H1 (cell line): Measurements from ENCODE around the gene IKZF1. TPM values are rescaled to one million over a fixed set of nuclear protein-coding genes. Genes with fewer than 3 reads are reported as not detected.

Experiments used
- CTCF ChIA-PET: fragments of 300-600 bp; sonication (Branson Sonifier 250); formaldehyde crosslinking; loops from one replicate; lab custom pipeline; 2021; ENCODE audit not compliant: partially characterized antibody; lab: Charles Lee
- POLR2A ChIA-PET: fragments of 300-600 bp; sonication (Branson Sonifier 250); formaldehyde crosslinking; loops from one replicate; lab custom pipeline; 2021; ENCODE audit warnings: inconsistent platforms; ENCODE audit not compliant: partially characterized antibody; lab: Charles Lee
- DNase-seq, 2 experiments: peaks; one replicate each; pipeline versions ENCODE4 v3.0.0 to v3.0.0-alpha.2; 2010 to 2022; ENCODE audit warnings: low spot score in 2 of 2, low read depth in 1 of 2, mixed read lengths in 1 of 2
- FAIRE-seq: peaks from 2 replicates; lab custom pipeline; 2011; peaks lifted over from hg19 to GRCh38; lab: Jason Lieb, UNC
- H2AFZ ChIP-seq: 2 replicates; pipeline ENCODE4 v1.8.1; 2012; ENCODE audit warnings: low read length, inconsistent platforms
- H2AK5ac ChIP-seq: 2 replicates; pipeline ENCODE4 v1.6.1; 2013; ENCODE audit warnings: low read depth, low read length
- H2BK120ac ChIP-seq: replicated peaks from 2 replicates; pipeline ENCODE3; 2013; ENCODE audit warnings: low read depth, low read length, inconsistent platforms
- H2BK12ac ChIP-seq: 2 replicates; pipeline ENCODE4 v1.6.1; 2013; ENCODE audit warnings: low read depth, low read length
- H2BK15ac ChIP-seq: 2 replicates; pipeline ENCODE4 v1.6.1; 2013; ENCODE audit warnings: low read length
- H2BK20ac ChIP-seq: 2 replicates; pipeline ENCODE4 v1.6.1; 2013; ENCODE audit warnings: low read length
- H2BK5ac ChIP-seq: 2 replicates; pipeline ENCODE4 v1.6.1; 2013; ENCODE audit warnings: low read depth, low read length
- H3K14ac ChIP-seq: 2 replicates; pipeline ENCODE4 v1.6.1; 2013; ENCODE audit warnings: inconsistent platforms; ENCODE audit not compliant: insufficient read length
- H3K18ac ChIP-seq: 2 replicates; pipeline ENCODE4 v1.6.1; 2013; ENCODE audit warnings: low read length; ENCODE audit errors: extremely low read depth
- H3K23ac ChIP-seq: 2 replicates; pipeline ENCODE4 v1.6.1; 2013; ENCODE audit warnings: inconsistent platforms; ENCODE audit not compliant: insufficient read length
- H3K23me2 ChIP-seq: 2 replicates; pipeline ENCODE4 v1.6.1; 2013; ENCODE audit warnings: low read depth, low read length
- H3K27ac ChIP-seq: 2 replicates; pipeline ENCODE4 v1.6.1; 2011; ENCODE audit warnings: low read depth, low read length, inconsistent platforms
- H3K27me3 ChIP-seq, 4 experiments: replicated peaks in 1 of 4; 1 replicate in 1 of 4; 2 replicates in 3 of 4; pipeline versions ENCODE4 v1.6.1 to v1.8.1; 2011 to 2013; ENCODE audit warnings: low read length in 3 of 4, mild to moderate bottlenecking in 3 of 4, inconsistent platforms in 2 of 4, mixed read lengths in 2 of 4, moderate library complexity in 1 of 4; ENCODE audit not compliant: control insufficient read depth in 3 of 4, insufficient read depth in 3 of 4; ENCODE audit errors: extremely low read depth in 1 of 4
- H3K36me3 ChIP-seq, 4 experiments: 2 replicates each; pipeline versions ENCODE4 v1.6.1 to v1.8.1; 2011 to 2013; ENCODE audit warnings: mild to moderate bottlenecking in 4 of 4, low read length in 3 of 4, moderate library complexity in 2 of 4, control low read depth in 1 of 4, inconsistent platforms in 1 of 4; ENCODE audit not compliant: insufficient read depth in 4 of 4, control insufficient read depth in 2 of 4
- H3K4ac ChIP-seq: replicated peaks from 2 replicates; pipeline ENCODE3; 2013; ENCODE audit warnings: low read length, low read depth, mixed read lengths, inconsistent platforms; ENCODE audit not compliant: insufficient read length
- H3K4me1 ChIP-seq, 4 experiments: replicated peaks in 1 of 4; 1 replicate in 1 of 4; 2 replicates in 3 of 4; pipeline versions ENCODE4 v1.6.1 to v1.8.1; 2011 to 2013; ENCODE audit warnings: low read length in 3 of 4, inconsistent platforms in 2 of 4, mixed read lengths in 1 of 4; ENCODE audit not compliant: insufficient read depth in 4 of 4, control insufficient read depth in 3 of 4
- H3K4me2 ChIP-seq, 2 experiments: 2 replicates each; pipeline versions ENCODE4 v1.6.1 to v1.8.1; 2011 to 2013; ENCODE audit warnings: low read depth in 2 of 2, low read length in 2 of 2, control low read depth in 1 of 2, inconsistent platforms in 1 of 2, mild to moderate bottlenecking in 1 of 2; ENCODE audit not compliant: insufficient read depth in 1 of 2
- H3K4me3 ChIP-seq, 4 experiments: fragments of 200-600, 300-600 bp in 1 of 4; sonication (generic), shearing (Covaris generic), sonication (Bioruptor Twin) in 1 of 4; 2 replicates each; pipeline versions ENCODE4 v1.5.1 to v1.8.1; 2011 to 2016; ENCODE audit warnings: low read length in 4 of 4, low read depth in 3 of 4, control low read depth in 2 of 4, inconsistent platforms in 2 of 4, mild to moderate bottlenecking in 2 of 4, mixed read lengths in 1 of 4, moderate library complexity in 1 of 4; ENCODE audit not compliant: insufficient read depth in 2 of 4; ENCODE audit errors: extremely low read depth in 1 of 4
- H3K56ac ChIP-seq: replicated peaks from 2 replicates; pipeline ENCODE3; 2013; ENCODE audit warnings: low read depth, mild to moderate bottlenecking, mixed read lengths, low read length, inconsistent platforms; ENCODE audit not compliant: insufficient read length
- H3K79me1 ChIP-seq: 2 replicates; pipeline ENCODE4 v1.6.1; 2013; ENCODE audit warnings: low read depth, low read length, control low read depth
- H3K79me2 ChIP-seq, 2 experiments: 2 replicates each; pipeline versions ENCODE4 v1.6.1 to v1.8.1; 2012 to 2013; ENCODE audit warnings: low read length in 2 of 2, mild to moderate bottlenecking in 2 of 2, inconsistent platforms in 1 of 2; ENCODE audit not compliant: insufficient read depth in 2 of 2, control insufficient read depth in 1 of 2
- H3K9ac ChIP-seq, 4 experiments: replicated peaks in 1 of 4; 1 replicate in 1 of 4; 2 replicates in 3 of 4; pipeline versions ENCODE4 v1.6.1 to v1.8.1; 2011 to 2013; ENCODE audit warnings: low read depth in 3 of 4, low read length in 3 of 4, control low read depth in 2 of 4, mild to moderate bottlenecking in 2 of 4, moderate library complexity in 2 of 4, inconsistent platforms in 1 of 4; ENCODE audit errors: extremely low read depth in 1 of 4
- H3K9me3 ChIP-seq, 2 experiments: 2 replicates each; pipeline versions ENCODE4 v1.6.1 to v1.8.1; 2012 to 2013; ENCODE audit warnings: mild to moderate bottlenecking in 2 of 2, moderate library complexity in 2 of 2, control low read depth in 1 of 2, inconsistent platforms in 1 of 2, low read depth in 1 of 2, low read length in 1 of 2, mixed read lengths in 1 of 2; ENCODE audit not compliant: insufficient read depth in 2 of 2
- H4K20me1 ChIP-seq, 2 experiments: replicated peaks in 1 of 2; 2 replicates each; pipeline versions ENCODE3 to v1.8.1; 2011 to 2013; ENCODE audit warnings: inconsistent platforms in 2 of 2, low read length in 2 of 2, mild to moderate bottlenecking in 1 of 2; ENCODE audit not compliant: insufficient read depth in 2 of 2, control insufficient read depth in 1 of 2
- H4K5ac ChIP-seq: 2 replicates; pipeline ENCODE4 v1.6.1; 2013; ENCODE audit warnings: low read length, low read depth, mixed read lengths, inconsistent platforms; ENCODE audit not compliant: insufficient read length
- H4K8ac ChIP-seq: 2 replicates; pipeline ENCODE4 v1.8.0; 2013; ENCODE audit warnings: mild to moderate bottlenecking, moderate library complexity, low read length, inconsistent platforms; ENCODE audit not compliant: insufficient read depth; ENCODE audit errors: extremely low read depth
- H4K91ac ChIP-seq: replicated peaks from 2 replicates; pipeline ENCODE3; 2013; ENCODE audit warnings: low read length, mixed read lengths, inconsistent platforms; ENCODE audit not compliant: insufficient read length
- FOSL1 ChIP-seq: IDR thresholded peaks from 2 replicates; pipeline ENCODE4 v1.6.1; 2011; ENCODE audit warnings: mild to moderate bottlenecking, low read depth, low read length, moderate library complexity; ENCODE audit not compliant: insufficient read depth
- JUND ChIP-seq: IDR thresholded peaks from 2 replicates; pipeline ENCODE4 v1.6.1; 2011; ENCODE audit warnings: mild to moderate bottlenecking, improper control_type of control experiment, low read length
- KDM4A ChIP-seq: IDR thresholded peaks from one replicate; pipeline ENCODE4 v1.7.1; 2012; ENCODE audit warnings: low read depth, mild to moderate bottlenecking, moderate library complexity, low read length, inconsistent platforms; ENCODE audit not compliant: severe bottlenecking
- WGBS, 2 experiments: shearing (Covaris generic) in 1 of 2; methylation state at CpG; one replicate each; pipeline versions ENCODE4 v1.1.6 to v1.1.7; 2013 to 2015; ENCODE audit warnings: low lambda C conversion rate in 2 of 2, mixed read lengths in 2 of 2, inconsistent platforms in 1 of 2, low coverage in 1 of 2, missing lambda C conversion rate in 1 of 2; ENCODE audit not compliant: insufficient replicate concordance in 2 of 2, insufficient coverage in 1 of 2, insufficient read length in 1 of 2; ENCODE audit errors: extremely low coverage in 1 of 2, missing lambda C conversion rate in 1 of 2; 5-methylcytosine and 5-hydroxymethylcytosine counted together
- polyA plus RNA-seq, 7 experiments: library from polyadenylated mRNA; depleted of rRNA in 3 of 7; stranded (reverse) in 5 of 7; unstranded in 2 of 7; fragments of >200 nt in 5 of 7; fragments of 200-250 nt in 2 of 7; gene quantifications; 1 replicate in 5 of 7; 2 replicates in 1 of 7; 4 replicates in 1 of 7; pipeline versions ENCODE4 v1.2.1 to v1.2.3, GENCODE V29; 2011 to 2013; ENCODE audit warnings: missing spikeins in 2 of 7, mixed read lengths in 2 of 7
- total RNA-seq: library from RNA; stranded (reverse); fragmentation: NEBNext Ultra II Directional; extraction: Animal tissue kit (Norgen Biotek cat#: 25700); gene quantifications from 2 replicates; pipeline ENCODE4 v1.2.1, GENCODE V29; 2021
- TF ChIP-seq, protein P1 (sequence below): IDR thresholded peaks from 2 replicates; pipeline ENCODE4 v1.6.1; 2011; ENCODE audit warnings: low read depth, mild to moderate bottlenecking, low read length; ENCODE audit not compliant: insufficient read depth
- TF ChIP-seq, protein P2 (sequence below): IDR thresholded peaks from 2 replicates; pipeline ENCODE4 v1.6.1; 2012; ENCODE audit warnings: low read length, inconsistent platforms

The IKZF1 gene
- total and polyA plus RNA-seq, 2 of the 8 experiments (the other 6 are each of a cell fraction or from before 2014, with no cell fraction given), result 0.74 to 1.5 TPM

DNA sequence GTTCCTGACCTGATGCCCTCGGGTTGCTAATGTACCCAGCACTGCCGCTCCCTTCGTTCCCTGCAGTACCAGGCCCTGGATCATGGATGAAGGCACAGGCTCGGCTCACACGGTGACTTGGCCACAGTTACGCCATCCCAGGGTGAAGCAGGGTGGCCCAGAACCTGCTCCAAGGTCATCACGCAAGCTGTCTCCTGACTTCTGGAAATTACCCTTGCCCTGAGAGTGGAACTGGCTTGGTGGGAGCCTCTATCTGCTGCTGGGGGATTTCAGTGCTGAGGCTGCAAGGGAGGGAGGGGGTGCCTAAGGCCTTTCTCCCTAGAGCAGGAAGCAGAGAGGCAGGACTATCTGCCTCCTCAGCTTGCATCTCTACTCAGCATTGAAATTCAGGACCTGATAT, 109.0 kb downstream of the IKZF1 start:
- FAIRE-seq (no peak), DNase-seq (no peak)
- H2BK15ac ChIP-seq, result no peak overlapping the region
- H3K14ac ChIP-seq, result no peak overlapping the region
- no peak overlapping the region for H4K91ac ChIP-seq
- H4K5ac ChIP-seq, result no peak overlapping the region
- H4K20me1 ChIP-seq, result no peaks in the 10 kb centered on the region
- no peak overlapping the region for H2BK12ac ChIP-seq
- H3K79me2 ChIP-seq, result no peaks in the 10 kb centered on the region
- no peaks in the 10 kb centered on the region for H3K23me2 ChIP-seq
- H2AK5ac ChIP-seq, result no peak overlapping the region
- H3K4me2 ChIP-seq, result no peak overlapping the region
- no peaks in the 10 kb centered on the region; a peak in 1 of 7 replicates for H3K27me3 ChIP-seq
- no peaks in the 10 kb centered on the region for H3K36me3 ChIP-seq
- H3K56ac ChIP-seq, result no peak overlapping the region
- no peak overlapping the region for H3K9ac ChIP-seq
- H2AFZ ChIP-seq, result no peak overlapping the region
- no peak overlapping the region for H3K23ac ChIP-seq
- H3K79me1 ChIP-seq, result no peaks in the 10 kb centered on the region; the same call in 1 of the 2 replicates
- CTCF ChIA-PET, result interaction anchor here (1.1 to 1.2 kb wide), 2 partner anchors 7 to 320 kb away, joined by 3 read pairs; no protein-coding TSS in a partner anchor
- no peak overlapping the region for H4K8ac ChIP-seq
- H3K27ac ChIP-seq, result no peak overlapping the region
- H2BK20ac ChIP-seq, result no peak overlapping the region
- H3K9me3 ChIP-seq, result no peaks in the 10 kb centered on the region
- TF ChIP-seq, protein P1, sequence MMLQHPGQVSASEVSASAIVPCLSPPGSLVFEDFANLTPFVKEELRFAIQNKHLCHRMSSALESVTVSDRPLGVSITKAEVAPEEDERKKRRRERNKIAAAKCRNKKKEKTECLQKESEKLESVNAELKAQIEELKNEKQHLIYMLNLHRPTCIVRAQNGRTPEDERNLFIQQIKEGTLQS, result no peak
- TF ChIP-seq FOSL1 (no peak), JUND (no peak), KDM4A (no peak)
- TF ChIP-seq, protein P2, sequence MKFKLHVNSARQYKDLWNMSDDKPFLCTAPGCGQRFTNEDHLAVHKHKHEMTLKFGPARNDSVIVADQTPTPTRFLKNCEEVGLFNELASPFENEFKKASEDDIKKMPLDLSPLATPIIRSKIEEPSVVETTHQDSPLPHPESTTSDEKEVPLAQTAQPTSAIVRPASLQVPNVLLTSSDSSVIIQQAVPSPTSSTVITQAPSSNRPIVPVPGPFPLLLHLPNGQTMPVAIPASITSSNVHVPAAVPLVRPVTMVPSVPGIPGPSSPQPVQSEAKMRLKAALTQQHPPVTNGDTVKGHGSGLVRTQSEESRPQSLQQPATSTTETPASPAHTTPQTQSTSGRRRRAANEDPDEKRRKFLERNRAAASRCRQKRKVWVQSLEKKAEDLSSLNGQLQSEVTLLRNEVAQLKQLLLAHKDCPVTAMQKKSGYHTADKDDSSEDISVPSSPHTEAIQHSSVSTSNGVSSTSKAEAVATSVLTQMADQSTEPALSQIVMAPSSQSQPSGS, result no peak
- H2BK5ac ChIP-seq, result no peak overlapping the region
- peaks cover 0 to 3% (median 1%) of the 10 kb centered on the region in 4 experiments; a peak in 4 of 7 replicates for H3K4me1 ChIP-seq
- no peak overlapping the region for H2BK120ac ChIP-seq
- no peak overlapping the region for H3K18ac ChIP-seq
- WGBS, 2 experiments, result 88% methylated on average over 7 of the region's 7 CpGs; no CpG with 5 or more reads in 1 of the 2 experiments
- H3K4ac ChIP-seq, result no peak overlapping the region
- no peak overlapping the region for H3K4me3 ChIP-seq
- POLR2A ChIA-PET, result no interaction called here
